ENCODE data around the gene ZBTB33.

Gene ZBTB33

DNA sequence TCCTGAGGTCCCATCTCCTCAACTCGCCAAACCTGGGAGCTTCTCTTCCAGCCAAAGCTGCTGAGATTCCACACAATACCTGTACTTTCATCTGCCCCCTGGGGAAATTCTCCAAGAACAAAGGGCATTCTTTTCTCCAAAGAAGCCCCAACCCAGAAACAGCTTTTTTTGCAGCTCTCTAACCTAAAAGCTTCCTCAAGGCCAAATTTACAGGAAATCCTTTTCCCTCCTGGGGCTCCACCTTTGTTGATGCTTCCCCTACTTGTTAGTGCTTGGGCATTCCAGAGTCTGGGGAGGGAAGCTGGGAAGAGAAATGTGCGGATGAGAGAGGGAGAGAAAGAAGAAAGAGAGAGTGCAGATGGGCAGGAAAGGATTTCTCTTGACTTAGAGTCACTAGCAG lies 24.3 kb downstream of the ZBTB33 start:
- in situ Hi-C loops (cut with MboI; ENCODE audit: low pct_unique_long_range_greater_than_20kb, low sequenced_read_pairs, unreplicated experiment): no loop called here
- no peak for DNase-seq (ENCODE audit: low spot score)
- TF ChIP-seq, protein P1, sequence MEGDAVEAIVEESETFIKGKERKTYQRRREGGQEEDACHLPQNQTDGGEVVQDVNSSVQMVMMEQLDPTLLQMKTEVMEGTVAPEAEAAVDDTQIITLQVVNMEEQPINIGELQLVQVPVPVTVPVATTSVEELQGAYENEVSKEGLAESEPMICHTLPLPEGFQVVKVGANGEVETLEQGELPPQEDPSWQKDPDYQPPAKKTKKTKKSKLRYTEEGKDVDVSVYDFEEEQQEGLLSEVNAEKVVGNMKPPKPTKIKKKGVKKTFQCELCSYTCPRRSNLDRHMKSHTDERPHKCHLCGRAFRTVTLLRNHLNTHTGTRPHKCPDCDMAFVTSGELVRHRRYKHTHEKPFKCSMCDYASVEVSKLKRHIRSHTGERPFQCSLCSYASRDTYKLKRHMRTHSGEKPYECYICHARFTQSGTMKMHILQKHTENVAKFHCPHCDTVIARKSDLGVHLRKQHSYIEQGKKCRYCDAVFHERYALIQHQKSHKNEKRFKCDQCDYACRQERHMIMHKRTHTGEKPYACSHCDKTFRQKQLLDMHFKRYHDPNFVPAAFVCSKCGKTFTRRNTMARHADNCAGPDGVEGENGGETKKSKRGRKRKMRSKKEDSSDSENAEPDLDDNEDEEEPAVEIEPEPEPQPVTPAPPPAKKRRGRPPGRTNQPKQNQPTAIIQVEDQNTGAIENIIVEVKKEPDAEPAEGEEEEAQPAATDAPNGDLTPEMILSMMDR (IDR thresholded peaks at IDR 0.05; ENCODE audit: extremely low read depth, insufficient read depth, missing control alignments): no peak

DNA sequence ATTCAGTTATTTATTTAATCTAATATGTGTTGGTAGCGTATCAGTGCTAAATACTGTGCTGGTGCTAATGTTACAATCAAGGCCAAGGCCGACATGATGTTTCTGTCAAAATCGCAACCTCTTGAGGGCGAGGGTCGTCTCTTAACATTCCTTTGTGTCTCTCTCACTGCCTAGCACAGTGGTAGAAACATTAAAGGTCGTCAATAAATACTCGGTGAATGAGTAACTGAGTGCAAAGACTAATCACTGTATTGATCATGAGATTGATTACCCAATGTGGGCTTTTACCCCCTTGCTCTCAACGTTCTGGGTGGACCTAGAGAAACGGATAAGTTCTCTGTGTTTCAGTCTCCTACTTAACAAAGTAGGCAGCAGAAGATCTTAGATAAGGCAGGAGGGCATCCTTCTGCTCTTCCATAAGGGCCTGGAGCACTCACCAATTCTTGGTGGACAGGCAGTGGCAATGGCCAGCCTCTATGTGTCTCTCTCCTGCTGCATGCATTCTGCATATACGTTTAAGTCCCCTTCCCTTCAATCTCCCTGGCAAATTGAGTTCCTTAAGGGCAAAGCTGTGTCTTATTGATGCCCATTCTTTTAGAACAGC lies 30.5 kb downstream of the ZBTB33 start:
- TF ChIP-seq, protein P1 (IDR thresholded peaks at IDR 0.05; ENCODE audit: extremely low read depth, insufficient read depth, missing control alignments): no peak
- in situ Hi-C loops (cut with MboI; ENCODE audit: low pct_unique_long_range_greater_than_20kb, low sequenced_read_pairs, unreplicated experiment): no loop called here
- DNase-seq (ENCODE audit: low spot score): no peak

DNA sequence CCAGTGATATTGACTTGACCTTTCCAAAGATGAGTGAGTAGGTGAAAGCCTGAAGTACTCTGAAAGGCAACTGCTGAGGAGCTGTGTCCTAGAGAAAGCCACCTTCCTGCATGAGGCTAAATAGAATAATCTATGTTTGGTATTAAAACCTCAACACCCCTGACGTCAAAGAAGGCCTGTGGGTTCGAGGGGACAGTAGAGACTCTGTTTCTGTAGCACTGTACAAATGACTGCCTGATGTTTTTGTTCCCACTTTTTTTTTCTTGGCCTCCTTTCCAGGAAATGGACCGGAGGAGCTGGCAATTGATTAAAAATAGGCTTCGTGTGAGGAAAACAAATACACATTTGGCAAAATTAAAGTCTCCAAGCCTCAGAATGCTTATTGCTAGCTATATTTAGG lies 31.1 kb downstream of the ZBTB33 start:
- TF ChIP-seq, protein P1 (IDR thresholded peaks at IDR 0.05; ENCODE audit: extremely low read depth, insufficient read depth, missing control alignments): no peak

DNA sequence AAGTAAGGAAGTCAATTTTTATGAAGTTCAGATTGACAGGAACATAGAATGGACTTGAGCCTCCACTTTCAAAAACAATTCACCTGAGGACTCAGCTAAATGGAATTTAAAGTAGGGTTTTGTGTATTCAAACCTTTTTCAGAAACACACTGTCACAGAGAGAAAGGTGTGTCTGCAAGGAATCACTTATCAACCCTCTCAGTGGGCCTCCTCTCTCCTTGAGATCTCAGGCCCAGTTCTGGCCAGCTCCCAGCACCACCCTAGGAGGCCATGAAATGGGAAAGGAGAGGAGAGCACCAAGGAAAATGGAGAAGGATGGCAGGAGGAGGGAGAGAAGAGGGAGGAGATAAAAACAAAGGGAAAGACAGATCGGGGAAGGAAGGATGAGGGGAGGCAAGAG lies 32.1 kb downstream of the ZBTB33 start:
- no peak for DNase-seq (ENCODE audit: low spot score)
- TF ChIP-seq, protein P1 (IDR thresholded peaks at IDR 0.05; ENCODE audit: extremely low read depth, insufficient read depth, missing control alignments): no peak
- in situ Hi-C loops (cut with MboI; ENCODE audit: low pct_unique_long_range_greater_than_20kb, low sequenced_read_pairs, unreplicated experiment): no loop called here

More for the DNA sequence above, 31.1 kb downstream of the ZBTB33 start:
- in situ Hi-C loops (cut with MboI; ENCODE audit: low pct_unique_long_range_greater_than_20kb, low sequenced_read_pairs, unreplicated experiment): no loop called here
- DNase-seq (ENCODE audit: low spot score): no peak

DNA sequence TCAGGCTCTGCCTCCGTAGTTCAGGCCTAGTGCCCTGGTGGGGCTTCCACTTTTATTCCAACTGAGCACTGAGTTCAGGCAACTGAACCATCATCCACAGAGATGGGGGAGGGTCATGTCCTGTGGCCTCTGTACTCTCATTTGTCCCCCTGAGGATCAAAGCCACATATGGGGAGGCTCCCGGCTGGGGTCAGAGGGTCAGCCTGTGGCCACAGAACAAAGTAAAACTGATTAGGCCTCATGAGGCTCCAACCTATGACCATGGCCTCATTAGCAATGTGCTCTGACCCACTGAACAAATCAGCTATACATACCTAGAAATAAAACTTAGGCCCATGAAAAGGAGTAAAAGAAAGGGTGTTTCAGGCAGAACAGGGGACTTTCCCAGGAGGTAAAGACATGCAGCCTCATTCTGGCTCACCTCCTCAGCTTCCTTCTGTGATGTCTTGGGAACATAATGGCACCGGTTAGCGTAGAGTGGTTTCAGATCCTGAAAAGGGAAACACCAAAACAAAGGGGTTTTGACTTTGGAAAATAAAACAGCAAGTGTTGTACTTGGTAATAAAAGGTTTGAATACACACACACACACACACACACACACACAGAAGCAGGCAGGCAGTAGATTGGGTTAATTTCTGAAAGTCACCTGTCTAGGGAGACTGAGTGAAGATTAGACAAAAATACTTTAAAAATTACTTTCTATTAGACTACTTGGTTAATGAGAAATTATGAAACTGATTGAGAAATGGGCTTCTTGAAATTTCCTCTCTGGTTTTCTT lies 36.3 kb downstream of the ZBTB33 start:
- DNase-seq (ENCODE audit: low spot score): no peak
- TF ChIP-seq, protein P1 (IDR thresholded peaks at IDR 0.05; ENCODE audit: extremely low read depth, insufficient read depth, missing control alignments): no peak
- in situ Hi-C loops (cut with MboI; ENCODE audit: low pct_unique_long_range_greater_than_20kb, low sequenced_read_pairs, unreplicated experiment): no loop called here

DNA sequence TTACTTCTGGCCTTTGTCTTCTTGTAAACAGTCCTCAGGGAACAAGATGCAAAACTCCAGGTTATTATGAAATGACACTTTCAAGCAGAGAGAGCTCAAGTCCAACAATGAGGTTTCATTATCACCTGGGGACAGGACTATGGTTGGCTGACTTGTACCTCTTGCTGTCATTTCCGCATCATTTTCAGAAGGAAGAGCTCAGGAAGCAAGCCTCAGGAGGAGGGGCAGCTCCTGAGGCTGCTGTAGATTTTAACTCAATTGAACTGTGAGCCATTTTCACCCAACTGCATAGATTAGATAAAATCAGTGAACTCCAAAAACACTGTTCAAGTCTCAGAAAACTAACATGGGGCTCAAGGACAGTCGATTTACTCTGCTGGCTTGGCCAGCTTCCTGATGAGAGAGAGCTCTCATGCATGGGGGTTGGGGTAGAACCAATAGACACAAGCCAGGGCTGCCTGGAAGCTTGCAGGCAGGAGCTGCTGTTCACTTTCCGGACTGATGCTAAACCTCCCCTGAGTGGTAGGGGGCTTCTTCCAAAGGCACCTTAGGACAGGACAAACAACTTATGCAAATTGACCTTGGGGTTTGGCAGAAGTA lies 37.0 kb downstream of the ZBTB33 start:
- DNase-seq (ENCODE audit: low spot score): no peak
- TF ChIP-seq, protein P1 (IDR thresholded peaks at IDR 0.05; ENCODE audit: extremely low read depth, insufficient read depth, missing control alignments): no peak
- in situ Hi-C loops (cut with MboI; ENCODE audit: low pct_unique_long_range_greater_than_20kb, low sequenced_read_pairs, unreplicated experiment): no loop called here

Data from GM13977 (cell line).